Measurements from ENCODE around the gene TBC1D21.

The TBC1D21 gene

GRCh38 chr15:73889053-73889761 is 15.8 kb downstream of the TBC1D21 start:
- DNase-seq, result no peak

- no peak for DNase-seq
These were observed 16.4 kb downstream of the TBC1D21 start for GRCh38 chr15:73889762-73890124.

- no peak for DNase-seq
These were observed 18.3 kb downstream of the TBC1D21 start for GRCh38 chr15:73891328-73892315.

- DNase-seq, result no peak
These were observed 19.3 kb downstream of the TBC1D21 start for GRCh38 chr15:73892446-73893226.

GRCh38 chr15:73894133-73894814 is 20.9 kb downstream of the TBC1D21 start:
- no peak for DNase-seq

- DNase-seq, result peak; percentile 46
These were observed 24.3 kb downstream of the TBC1D21 start for GRCh38 chr15:73897441-73898261.

GRCh38 chr15:73899197-73900094 is 26.1 kb downstream of the TBC1D21 start:
- no peak for DNase-seq

- DNase-seq, result no peak
These were observed 26.8 kb downstream of the TBC1D21 start for GRCh38 chr15:73900095-73900712.

- DNase-seq, result no peak
These were observed 27.9 kb downstream of the TBC1D21 start for GRCh38 chr15:73901126-73901810.

GRCh38 chr15:73902121-73903020 is 29.0 kb downstream of the TBC1D21 start:
- DNase-seq, result no peak

GRCh38 chr15:73904026-73904815 is 30.9 kb downstream of the TBC1D21 start:
- DNase-seq, result no peak

GRCh38 chr15:73905225-73905827 is 32.0 kb downstream of the TBC1D21 start:
- no peak for DNase-seq

- no peak for DNase-seq
These were observed 33.1 kb downstream of the TBC1D21 start for GRCh38 chr15:73906346-73907034.

GRCh38 chr15:73907035-73907408 is 33.7 kb downstream of the TBC1D21 start:
- no peak for DNase-seq

- DNase-seq, result peak; percentile 50
These were observed 34.9 kb downstream of the TBC1D21 start for GRCh38 chr15:73908030-73908821.

GRCh38 chr15:73908822-73909122 is 35.4 kb downstream of the TBC1D21 start:
- DNase-seq, result no peak

Measured in CD4-positive, alpha-beta T cell treated with Interleukin-4 for 4 hours (primary cell).